GM18505 (cell line): ENCODE results near the gene ELAC1.
"Not testable (repeated sequence)": the region's sequence is repeated elsewhere in the genome, so short reads cannot be mapped to it uniquely, and the experiment has no call there.

Experiments
- ATAC-seq: cut with Tn5 transposase; IDR thresholded peaks from one replicate; pipeline ENCODE4 v1.9.1; 2021; ENCODE audit not compliant: unreplicated experiment
- POLR2A ChIP-seq: IDR thresholded peaks from 4 replicates; pipeline ENCODE4 v1.6.1; 2011; ENCODE audit warnings: borderline replicate concordance; ENCODE audit not compliant: insufficient read depth, insufficient read length; ENCODE audit errors: extremely low read depth

The ELAC1 gene

GRCh38 chr18:50967714-50968661 is at the start of gene ELAC1:
Gene ELAC1, plus strand, starts transcription at chr18:50968040. Its CDS starts 6,365 bp downstream, at chr18:50974405.
- ATAC-seq, result peak; percentile 95
- peak; percentile 96 for TF ChIP-seq POLR2A

- TF ChIP-seq POLR2A, result no peak
- no peak for ATAC-seq
Observed at GRCh38 chr18:50918153-50918552, 49.7 kb upstream of the ELAC1 start.

GRCh38 chr18:50924372-50924771 is 43.5 kb upstream of the ELAC1 start:
- no peak for TF ChIP-seq POLR2A
- no peak for ATAC-seq

GRCh38 chr18:50926521-50926920 is 41.3 kb upstream of the ELAC1 start:
- ATAC-seq, result no peak
- TF ChIP-seq POLR2A, result no peak

GRCh38 chr18:50928551-50928950 is 39.3 kb upstream of the ELAC1 start:
- TF ChIP-seq POLR2A, result no peak
- ATAC-seq, result no peak

GRCh38 chr18:50933684-50934083 is 34.2 kb upstream of the ELAC1 start:
- no peak for ATAC-seq
- no peak for TF ChIP-seq POLR2A

GRCh38 chr18:50934545-50935211 is 33.2 kb upstream of the ELAC1 start:
- ATAC-seq, result no peak
- no peak for TF ChIP-seq POLR2A

GRCh38 chr18:50935493-50936191 is 32.2 kb upstream of the ELAC1 start:
- no peak for ATAC-seq
- no peak for TF ChIP-seq POLR2A

GRCh38 chr18:50937183-50937582 is 30.7 kb upstream of the ELAC1 start:
- ATAC-seq, result no peak
- no peak for TF ChIP-seq POLR2A

- TF ChIP-seq POLR2A, result no peak
- no peak for ATAC-seq
Observed at GRCh38 chr18:50938912-50939311, 28.9 kb upstream of the ELAC1 start.

GRCh38 chr18:50944245-50944932 is 23.5 kb upstream of the ELAC1 start:
- ATAC-seq, result no peak

GRCh38 chr18:50945918-50946317 is 21.9 kb upstream of the ELAC1 start:
- not testable (repeated sequence) for ATAC-seq

More at GRCh38 chr18:50944245-50944932, 23.5 kb upstream of the ELAC1 start:
- no peak for TF ChIP-seq POLR2A

GRCh38 chr18:50947899-50948298 is 19.9 kb upstream of the ELAC1 start:
- ATAC-seq, result no peak
- no peak for TF ChIP-seq POLR2A

- no peak for TF ChIP-seq POLR2A
Observed at GRCh38 chr18:50949185-50949584, 18.7 kb upstream of the ELAC1 start.

GRCh38 chr18:50950626-50951025 is 17.2 kb upstream of the ELAC1 start:
- TF ChIP-seq POLR2A, result no peak
- ATAC-seq, result no peak

More at GRCh38 chr18:50949185-50949584, 18.7 kb upstream of the ELAC1 start:
- no peak for ATAC-seq
